BJ (cell line): ENCODE measurements around the gene CPS1. TPM values are rescaled to one million over a fixed set of nuclear protein-coding genes. Genes with fewer than 3 reads are reported as not detected.

Source experiments
- CTCF ChIA-PET: fragments of 350-600 bp; formaldehyde crosslinking; extraction: SDS; loops from one replicate; lab custom pipeline; 2021; ENCODE audit warnings: antibody characterized with exemption, inconsistent platforms; lab: Yijun Ruan, JAX
- POLR2A ChIA-PET: fragments of 300-600 bp; sonication (Branson Sonifier 250); formaldehyde crosslinking; extraction: SDS; loops from one replicate; lab custom pipeline; 2021; ENCODE audit warnings: antibody characterized with exemption; lab: Charles Lee
- DNase-seq: peaks from one replicate; pipeline ENCODE4 v3.0.0-alpha.2; 2011; ENCODE audit warnings: low read depth
- H3K27me3 ChIP-seq: 2 replicates; pipeline ENCODE4 v1.6.0; 2011; ENCODE audit warnings: low read length; ENCODE audit not compliant: control insufficient read depth, insufficient read depth
- H3K36me3 ChIP-seq: 2 replicates; pipeline ENCODE4 v1.5.1; 2011; ENCODE audit warnings: low read length; ENCODE audit not compliant: control insufficient read depth, insufficient read depth
- H3K4me3 ChIP-seq: 2 replicates; pipeline ENCODE4 v1.5.1; 2011; ENCODE audit warnings: low read depth, mild to moderate bottlenecking, control low read depth, low read length
- polyA plus RNA-seq: library from polyadenylated mRNA; depleted of rRNA; stranded (reverse); fragments of >200 nt; gene quantifications from 2 replicates; pipeline ENCODE4 v1.2.3, GENCODE V29; 2011; rRNA removed
- TF ChIP-seq, protein P1 (sequence below): IDR thresholded peaks from 2 replicates; pipeline ENCODE4 v1.5.1; 2011; ENCODE audit warnings: low read depth, mild to moderate bottlenecking, control low read depth, inconsistent platforms, low read length, moderate library complexity; ENCODE audit not compliant: insufficient read depth

Gene CPS1
- polyA plus RNA-seq, 1 experiment = 10.9 TPM

DNA sequence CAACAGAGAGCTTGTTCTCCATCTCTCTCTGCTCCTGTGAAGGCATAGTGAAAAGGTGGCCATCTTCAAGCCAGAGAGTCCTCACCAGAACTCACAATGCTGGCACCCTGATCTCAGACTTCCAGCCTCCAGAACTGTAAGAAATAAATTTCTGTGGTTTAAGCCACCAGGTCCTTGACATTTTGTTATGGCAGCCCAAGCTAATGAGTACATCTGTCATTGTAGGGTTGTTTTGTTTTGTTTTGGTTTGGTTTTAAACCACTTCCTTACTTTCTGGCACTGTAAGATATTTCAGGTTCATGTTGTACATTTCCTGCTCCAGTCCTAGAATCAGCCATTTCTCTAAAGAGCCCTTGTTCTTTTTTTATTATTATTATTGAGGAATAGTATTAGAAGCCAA is 171.2 kb downstream of the CPS1 start:
- Histone ChIP-seq H3K4me3 (no peak overlapping the region), H3K27me3 (no peaks in the 10 kb centered on the region), H3K36me3 (no peaks in the 10 kb centered on the region)
- TF ChIP-seq, protein P1, sequence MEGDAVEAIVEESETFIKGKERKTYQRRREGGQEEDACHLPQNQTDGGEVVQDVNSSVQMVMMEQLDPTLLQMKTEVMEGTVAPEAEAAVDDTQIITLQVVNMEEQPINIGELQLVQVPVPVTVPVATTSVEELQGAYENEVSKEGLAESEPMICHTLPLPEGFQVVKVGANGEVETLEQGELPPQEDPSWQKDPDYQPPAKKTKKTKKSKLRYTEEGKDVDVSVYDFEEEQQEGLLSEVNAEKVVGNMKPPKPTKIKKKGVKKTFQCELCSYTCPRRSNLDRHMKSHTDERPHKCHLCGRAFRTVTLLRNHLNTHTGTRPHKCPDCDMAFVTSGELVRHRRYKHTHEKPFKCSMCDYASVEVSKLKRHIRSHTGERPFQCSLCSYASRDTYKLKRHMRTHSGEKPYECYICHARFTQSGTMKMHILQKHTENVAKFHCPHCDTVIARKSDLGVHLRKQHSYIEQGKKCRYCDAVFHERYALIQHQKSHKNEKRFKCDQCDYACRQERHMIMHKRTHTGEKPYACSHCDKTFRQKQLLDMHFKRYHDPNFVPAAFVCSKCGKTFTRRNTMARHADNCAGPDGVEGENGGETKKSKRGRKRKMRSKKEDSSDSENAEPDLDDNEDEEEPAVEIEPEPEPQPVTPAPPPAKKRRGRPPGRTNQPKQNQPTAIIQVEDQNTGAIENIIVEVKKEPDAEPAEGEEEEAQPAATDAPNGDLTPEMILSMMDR = no peak
- CTCF ChIA-PET = no interaction called here
- DNase-seq = no peak
- POLR2A ChIA-PET = no interaction called here

Other genes starting within 250 kb of the CPS1 start
- gene MYL1, start 241.4 kb upstream of the CPS1 start, polyA plus RNA-seq = not detected in 2 replicates
- gene LANCL1, start 79.8 kb upstream of the CPS1 start, polyA plus RNA-seq = 55.6 and 76.4 TPM in 2 replicates